Measurements from ENCODE around the gene TTBK2.
A peak's percentile ranks its signal among the peaks of the same experiment; 100 is the strongest.

TTBK2 gene

GRCh38 chr15:42727750-42728381 is 192.7 kb downstream of the TTBK2 start:
- no peak for DNase-seq (ENCODE audit: low spot score)

- DNase-seq (ENCODE audit: low spot score), result no peak
Observed at GRCh38 chr15:42726114-42726513, 194.5 kb downstream of the TTBK2 start.

GRCh38 chr15:42725331-42725903 is 195.2 kb downstream of the TTBK2 start:
- DNase-seq (ENCODE audit: low spot score), result no peak

DNA sequence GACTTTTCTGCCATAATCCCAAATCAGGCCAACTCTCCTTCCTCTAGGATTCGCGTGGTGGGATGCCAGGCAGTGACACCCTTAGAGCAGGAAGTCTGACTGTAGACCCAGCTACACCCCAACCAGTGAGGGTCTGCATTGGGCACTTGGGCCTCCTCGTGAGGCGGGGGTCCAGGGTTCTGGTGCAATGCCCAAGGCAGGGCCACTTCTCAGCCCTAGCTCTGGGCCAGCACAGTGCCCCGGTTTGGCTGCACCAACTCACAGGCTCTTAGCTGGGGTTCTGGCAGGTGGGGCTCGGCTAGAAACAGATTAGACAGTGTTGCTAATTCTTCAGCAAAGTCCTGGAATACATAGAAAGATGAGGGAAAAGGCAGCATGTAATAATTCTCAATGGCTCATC is 196.3 kb downstream of the TTBK2 start:
- no peak for DNase-seq (ENCODE audit: low spot score)

DNA sequence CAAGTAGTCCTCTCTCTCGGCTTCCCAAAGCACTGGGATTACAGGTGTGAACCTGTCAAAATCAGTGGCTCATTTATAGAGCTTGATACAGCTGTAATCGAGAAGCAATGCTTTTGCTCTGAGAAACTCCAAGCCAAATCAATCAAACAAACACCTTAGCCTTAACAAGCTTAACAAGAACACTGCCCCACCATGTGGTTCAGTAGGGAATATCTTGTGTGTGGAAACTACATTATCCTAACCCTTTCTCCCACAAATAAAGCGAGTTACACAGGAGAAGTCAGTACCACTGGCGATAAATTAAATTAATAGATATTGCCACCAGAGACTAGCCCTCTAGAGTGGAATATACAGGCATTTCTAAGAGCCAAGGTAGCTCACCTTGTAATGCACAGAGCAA is 197.5 kb downstream of the TTBK2 start:
- no peak for DNase-seq (ENCODE audit: low spot score)

DNA sequence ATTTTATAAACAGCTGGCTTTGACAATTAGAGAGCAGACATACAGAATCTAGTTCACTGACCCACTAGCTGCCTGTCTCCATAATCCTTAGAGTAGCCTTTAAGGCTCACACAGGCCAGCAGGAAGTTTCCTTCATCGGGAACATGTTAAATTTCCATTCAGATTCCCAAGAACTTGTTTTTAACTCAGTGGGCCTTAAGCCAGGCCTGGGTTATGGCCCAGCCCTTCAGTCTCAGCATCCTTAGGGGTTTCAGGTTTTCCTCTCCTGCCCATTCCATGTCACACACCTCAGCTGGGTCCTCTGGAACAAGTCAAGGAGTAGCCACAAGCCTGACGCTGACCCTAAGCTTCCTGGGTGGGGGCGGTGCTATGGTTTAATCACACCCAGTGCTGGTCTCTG is 198.7 kb downstream of the TTBK2 start:
- DNase-seq (ENCODE audit: low spot score), result no peak

- no peak for DNase-seq (ENCODE audit: low spot score)
Observed at GRCh38 chr15:42721016-42721415, 199.6 kb downstream of the TTBK2 start.

- no peak for DNase-seq (ENCODE audit: low spot score)
Observed at GRCh38 chr15:42720071-42720470, 200.5 kb downstream of the TTBK2 start.

DNA sequence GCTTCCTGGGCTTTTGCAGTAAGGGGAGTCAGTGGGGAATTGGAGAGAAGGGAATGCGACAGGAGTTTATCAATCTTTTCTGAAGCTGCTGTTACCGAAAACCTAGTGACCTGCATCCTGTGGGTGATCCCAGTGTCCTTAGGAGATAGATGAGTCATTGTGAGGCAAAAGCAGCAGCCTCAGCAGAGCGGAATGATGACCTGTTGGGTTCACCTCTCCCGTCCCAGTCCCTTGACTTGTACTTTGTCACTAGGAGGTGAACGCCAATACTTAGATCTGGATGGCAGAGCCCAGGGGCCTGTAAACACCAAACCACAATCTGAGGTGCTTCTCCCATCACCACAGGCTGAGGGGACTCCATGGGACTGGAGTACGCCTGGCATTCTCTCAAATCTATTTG is 201.5 kb downstream of the TTBK2 start:
- DNase-seq (ENCODE audit: low spot score), result no peak

DNA sequence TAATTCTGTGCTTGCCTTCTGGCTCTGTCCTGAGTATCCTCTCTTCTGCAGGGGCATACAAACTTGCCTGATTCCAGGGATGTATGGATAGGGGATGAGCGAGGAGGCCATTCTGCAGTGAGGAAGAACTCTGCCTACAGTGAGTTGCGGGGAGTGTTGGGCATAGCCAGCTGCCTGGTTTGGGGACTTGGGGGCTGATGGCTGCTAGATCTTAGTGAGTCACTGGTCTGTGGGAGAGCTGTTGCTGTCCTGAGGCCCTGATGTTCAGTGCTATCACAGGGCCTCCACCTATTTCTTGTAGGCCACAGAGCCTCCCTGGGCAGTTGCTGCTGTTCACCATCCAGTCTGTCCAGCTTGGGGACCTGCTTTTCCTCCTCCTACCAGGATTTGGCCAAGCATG is 204.0 kb downstream of the TTBK2 start:
- no peak for DNase-seq (ENCODE audit: low spot score)

DNA sequence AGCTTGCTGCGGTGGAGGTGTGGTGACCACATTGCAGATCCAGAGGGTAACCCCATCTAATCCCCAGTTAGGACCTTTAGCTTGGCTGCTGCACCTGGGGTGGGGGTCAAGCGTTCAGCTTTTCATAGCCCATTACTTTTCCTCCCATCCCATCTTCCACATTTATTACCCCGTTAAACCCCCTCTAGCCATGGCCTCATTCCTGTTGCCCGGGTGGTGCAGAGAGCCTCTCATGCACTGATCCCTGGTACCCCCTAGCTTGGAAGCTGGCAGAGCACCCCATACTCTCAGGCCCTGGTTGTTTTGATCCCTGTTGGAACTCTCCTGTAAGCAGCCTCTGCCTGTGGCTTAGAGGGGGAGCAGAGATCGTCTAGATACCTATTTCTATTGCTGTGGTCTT is 204.5 kb downstream of the TTBK2 start:
- DNase-seq (ENCODE audit: low spot score), result no peak

DNA sequence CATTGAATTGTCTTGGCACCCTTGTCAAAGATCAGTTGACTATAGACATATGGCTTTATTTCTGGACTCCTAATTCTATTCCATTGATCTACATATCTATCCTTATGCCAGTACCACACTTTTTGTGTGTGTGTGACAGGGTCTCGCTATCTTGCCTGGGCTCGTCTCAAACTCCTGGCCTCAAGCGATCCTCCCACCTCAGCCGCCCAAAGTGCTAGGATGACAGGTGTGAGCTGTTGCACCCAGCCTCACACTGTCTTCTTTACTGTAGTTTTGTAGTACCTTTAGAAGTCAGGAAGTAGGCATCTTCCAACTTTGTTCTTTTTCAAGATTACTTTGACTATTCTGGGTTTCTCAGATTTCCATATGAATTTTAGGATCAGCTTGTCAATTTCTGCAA is 208.0 kb downstream of the TTBK2 start:
- no peak for DNase-seq (ENCODE audit: low spot score)

- DNase-seq (ENCODE audit: low spot score), result no peak
Observed at GRCh38 chr15:42711746-42712145, 208.8 kb downstream of the TTBK2 start.

GRCh38 chr15:42710662-42711061 is 209.9 kb downstream of the TTBK2 start:
- DNase-seq (ENCODE audit: low spot score), result no peak

DNA sequence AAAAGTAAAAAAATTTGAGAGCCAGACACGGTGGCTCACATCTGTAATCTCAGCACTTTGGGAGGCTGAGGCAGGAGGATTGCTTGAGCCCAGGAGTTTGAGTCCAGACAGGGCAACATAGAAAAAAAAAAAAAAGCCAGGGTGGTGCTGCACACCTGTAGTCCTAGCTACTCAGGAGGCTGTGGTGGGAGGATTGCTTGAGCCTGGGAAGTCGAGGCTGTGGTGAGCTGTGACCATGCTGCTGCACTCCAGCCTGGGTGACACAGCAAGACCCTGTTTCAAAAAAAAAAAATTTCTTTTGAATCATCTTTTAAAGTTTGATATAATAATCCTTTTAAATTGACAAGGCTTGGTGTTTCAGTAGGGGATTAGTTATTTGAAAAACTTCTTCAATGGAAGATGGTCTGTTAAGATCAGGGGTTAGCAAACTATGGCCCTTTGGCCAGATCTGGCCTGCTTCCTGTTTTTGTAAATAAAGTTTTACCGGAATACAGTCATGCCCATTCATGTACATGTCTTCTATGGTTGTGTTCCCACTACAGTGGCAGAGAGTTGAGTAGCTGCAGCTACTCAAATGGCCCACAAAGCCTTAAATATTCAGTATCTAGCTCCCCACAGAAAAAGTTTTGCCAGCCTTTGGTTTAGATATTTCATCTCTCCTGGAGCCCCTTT is 212.6 kb downstream of the TTBK2 start:
- no peak for DNase-seq (ENCODE audit: low spot score)

GRCh38 chr15:42707068-42707467 is 213.5 kb downstream of the TTBK2 start:
- DNase-seq (ENCODE audit: low spot score), result no peak

DNA sequence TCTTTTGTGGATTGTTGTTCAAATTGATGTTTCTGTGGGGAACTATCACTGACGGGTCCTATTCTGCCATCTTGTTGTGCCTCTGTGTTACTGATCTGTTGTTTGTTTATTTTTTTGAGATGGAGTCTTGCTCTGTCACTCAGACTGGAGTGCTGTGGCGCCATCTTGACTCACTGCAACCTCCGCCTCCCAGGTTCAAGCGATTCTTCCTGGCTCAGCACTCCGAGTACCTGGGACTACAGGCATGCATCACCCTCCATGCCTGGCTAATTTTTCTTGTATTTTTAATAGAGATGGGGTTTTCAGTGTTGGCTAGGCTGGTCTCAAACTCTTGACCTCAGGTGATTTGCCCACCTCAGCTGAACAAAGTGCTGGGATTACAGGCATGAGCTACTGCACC is 215.2 kb downstream of the TTBK2 start:
- DNase-seq (ENCODE audit: low spot score), result no peak

DNA sequence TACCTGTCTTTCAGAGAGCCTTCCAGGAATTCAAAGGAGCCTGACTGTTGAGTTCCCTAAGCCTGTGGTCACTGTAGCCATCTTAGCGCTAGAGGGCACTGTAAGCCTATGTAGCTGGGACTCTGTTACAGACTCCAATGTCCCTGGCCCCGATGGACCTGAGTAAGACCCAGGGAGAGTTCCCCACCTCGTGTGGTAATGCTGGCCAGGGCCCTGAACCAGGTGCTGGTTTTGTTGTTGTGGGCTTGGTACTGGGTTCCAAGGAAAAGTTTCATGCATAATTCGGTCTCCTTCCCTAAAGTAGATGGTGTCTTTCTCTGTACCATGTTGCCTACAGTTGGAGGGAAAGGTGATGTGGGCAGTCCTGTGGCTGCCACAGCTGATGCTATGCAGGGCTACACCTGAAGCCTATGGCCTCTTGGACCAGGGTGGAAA is 216.1 kb downstream of the TTBK2 start:
- peak; percentile 66 for DNase-seq (ENCODE audit: low spot score)

- no peak for DNase-seq (ENCODE audit: low spot score)
Observed at GRCh38 chr15:42696626-42697025, 224.0 kb downstream of the TTBK2 start.

- DNase-seq (ENCODE audit: low spot score), result no peak
Observed at GRCh38 chr15:42695527-42696071, 225.0 kb downstream of the TTBK2 start.

GRCh38 chr15:42694398-42694797 is 226.2 kb downstream of the TTBK2 start:
- DNase-seq (ENCODE audit: low spot score), result no peak

GRCh38 chr15:42693942-42694341 is 226.6 kb downstream of the TTBK2 start:
- DNase-seq (ENCODE audit: low spot score), result no peak

DNA sequence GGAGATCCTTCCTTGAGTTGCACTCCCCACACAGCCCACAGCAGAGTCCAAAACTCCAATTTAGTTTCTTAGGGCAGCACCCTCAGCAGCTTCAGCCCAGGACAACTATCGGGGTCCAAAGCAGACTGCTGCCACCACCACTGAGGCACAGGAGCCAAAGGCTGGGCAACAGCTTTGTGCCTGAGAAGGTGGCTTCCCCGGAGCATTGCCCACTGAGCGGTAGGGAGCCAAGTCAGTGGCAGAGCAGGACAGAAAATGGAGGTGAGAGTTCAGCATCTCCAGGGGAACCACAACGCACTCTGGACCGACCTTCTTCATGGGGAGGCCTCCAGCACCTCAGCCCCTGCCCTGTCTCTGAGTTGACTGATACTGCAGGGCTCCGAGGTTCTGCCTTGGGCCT is 227.1 kb downstream of the TTBK2 start:
- no peak for DNase-seq (ENCODE audit: low spot score)

All from CD4-positive, alpha-beta T cell treated with Interleukin-15 for 4 hours (primary cell).